Activated T-helper 2 cell treated with anti-CD3 and anti-CD28 coated beads, Interferon-gamma antibody, Interleukin-2, Interleukin-4, amounts not matched to agents 10 μg/mL and 5 μg/mL and 100 μg/mL, durations not matched to agents 14 hours and 24 hours and 36 hours (primary cell): ENCODE data around the gene NOG. TPM values are rescaled to one million over a fixed set of nuclear protein-coding genes. Genes with fewer than 3 reads are reported as not detected.

Source experiments
- DNase-seq: peaks from one replicate; pipeline ENCODE4 v3.0.0; 2021; ENCODE audit warnings: low spot score
- H3K27ac Mint-ChIP-seq: one replicate; pipeline ENCODE4 v1.8.0; 2021; ENCODE audit warnings: mixed read lengths
- H3K27me3 Mint-ChIP-seq: one replicate; pipeline ENCODE4 v1.8.0; 2021; ENCODE audit warnings: low read depth, mixed read lengths
- H3K36me3 Mint-ChIP-seq: one replicate; pipeline ENCODE4 v1.8.0; 2021; ENCODE audit warnings: low read depth, mixed read lengths
- H3K4me1 Mint-ChIP-seq: one replicate; pipeline ENCODE4 v1.8.0; 2021; ENCODE audit warnings: low read depth, mixed read lengths
- H3K4me3 Mint-ChIP-seq: one replicate; pipeline ENCODE4 v1.8.0; 2021; ENCODE audit warnings: low read depth, mild to moderate bottlenecking, moderate library complexity, mixed read lengths
- H3K9me3 Mint-ChIP-seq: one replicate; pipeline ENCODE4 v1.8.0; 2021; ENCODE audit warnings: mixed read lengths
- intact Hi-C: fragments of 100-400 bp; cut with micrococcal nuclease; formaldehyde crosslinking; loops from one replicate; pipeline ENCODE4 v1.15.1; 2023
- total RNA-seq: library from RNA; stranded (reverse); gene quantifications from 2 replicates; pipeline ENCODE4 v1.2.3, GENCODE V29; 2022

NOG gene
- total RNA-seq, 1 donor from 2014 or later = not detected

DNA sequence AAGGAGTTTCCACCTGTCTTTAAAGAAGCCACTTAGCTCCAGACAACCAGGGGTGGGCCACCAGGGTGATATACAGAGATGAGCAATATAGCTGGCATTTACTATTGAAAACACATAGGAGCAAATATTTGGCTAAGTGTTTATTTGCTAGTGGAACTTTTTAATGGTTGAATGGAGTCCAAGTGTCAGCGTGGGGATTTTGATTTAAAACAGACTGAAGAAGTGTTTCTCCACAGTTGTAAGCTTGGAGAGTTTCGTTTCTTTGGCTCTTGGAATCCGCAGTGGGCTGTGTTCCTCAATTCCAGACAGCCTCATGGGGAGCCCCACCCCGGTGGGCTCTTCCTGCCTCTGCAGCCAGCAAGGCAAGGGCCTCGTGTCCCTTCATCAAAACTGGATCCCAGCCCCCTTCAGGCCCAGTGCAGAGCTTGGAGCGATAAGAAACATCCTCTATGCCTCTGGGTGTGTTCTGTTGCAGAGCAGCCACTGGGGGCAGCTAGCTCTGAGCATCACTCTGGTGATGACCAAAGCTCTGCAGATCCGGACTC, 36.1 kb downstream of the NOG start:
- DNase-seq = no peak
- H3K27ac Mint-ChIP-seq = no peak overlapping the region
- intact Hi-C loops = no loop called here
- no peaks in the 10 kb centered on the region for H3K36me3 Mint-ChIP-seq
- no peaks in the 10 kb centered on the region for H3K4me1 Mint-ChIP-seq
- no peaks in the 10 kb centered on the region for H3K9me3 Mint-ChIP-seq
- peaks cover 8% of the 10 kb centered on the region for H3K27me3 Mint-ChIP-seq
- H3K4me3 Mint-ChIP-seq = no peak overlapping the region

DNA sequence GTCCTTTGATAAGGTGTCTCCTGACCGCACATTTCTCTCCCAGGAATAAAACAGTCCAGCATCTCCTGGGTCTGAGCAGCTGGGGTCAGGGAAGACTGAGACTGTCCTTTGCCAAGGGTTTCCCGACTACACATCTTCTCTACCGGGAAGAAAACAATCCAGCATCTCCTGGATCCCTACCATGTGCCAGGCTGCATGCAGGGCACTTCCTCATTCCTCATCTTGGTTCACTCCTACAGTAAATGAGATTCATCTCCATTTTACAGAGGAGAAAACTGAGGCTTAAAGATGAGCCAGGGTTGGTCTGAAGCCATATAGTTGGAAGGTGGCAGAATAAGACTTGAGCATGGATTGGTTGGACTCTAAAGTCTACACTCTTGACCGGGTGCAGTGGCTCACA, 36.7 kb downstream of the NOG start:
- Mint-ChIP-seq H3K9me3 (no peaks in the 10 kb centered on the region), H3K27me3 (peaks cover 8% of the 10 kb centered on the region), H3K4me3 (no peak overlapping the region), H3K27ac (no peak overlapping the region), H3K4me1 (no peaks in the 10 kb centered on the region), H3K36me3 (no peaks in the 10 kb centered on the region)
- no peak for DNase-seq
- intact Hi-C loops = no loop called here

- DNase-seq = no peak
- H3K4me1 Mint-ChIP-seq = no peaks in the 10 kb centered on the region
- H3K9me3 Mint-ChIP-seq = no peaks in the 10 kb centered on the region
- H3K4me3 Mint-ChIP-seq = no peak overlapping the region
- intact Hi-C loops = no loop called here
- H3K27me3 Mint-ChIP-seq = peaks cover 3% of the 10 kb centered on the region
- H3K36me3 Mint-ChIP-seq = no peaks in the 10 kb centered on the region
- H3K27ac Mint-ChIP-seq = no peak overlapping the region
Observed at GRCh38 chr17:56633681-56634080, 40.2 kb downstream of the NOG start.

DNA sequence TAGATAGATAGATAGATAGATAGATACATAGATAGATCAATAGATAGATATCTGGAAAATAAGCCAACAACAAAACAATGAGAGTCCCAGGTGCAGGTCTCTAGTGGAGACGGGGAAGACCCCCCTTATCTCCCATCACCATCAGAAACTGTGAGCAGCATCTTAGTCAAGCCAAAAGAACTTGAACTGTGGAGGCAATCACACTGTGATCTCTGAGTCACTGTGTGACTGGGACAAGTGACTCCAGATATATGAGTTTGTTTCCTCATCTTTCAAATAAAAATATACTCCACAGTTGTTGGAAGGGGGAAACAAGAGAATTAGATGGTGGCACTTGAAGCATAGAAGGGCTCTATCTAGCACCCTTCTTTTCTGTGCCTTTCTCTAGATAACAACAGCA, 42.1 kb downstream of the NOG start:
- DNase-seq = no peak
- Mint-ChIP-seq H3K4me3 (no peak overlapping the region), H3K27ac (no peak overlapping the region), H3K9me3 (no peaks in the 10 kb centered on the region), H3K36me3 (no peaks in the 10 kb centered on the region), H3K27me3 (peaks cover 4% of the 10 kb centered on the region), H3K4me1 (no peaks in the 10 kb centered on the region)
- intact Hi-C loops = no loop called here

- H3K4me3 Mint-ChIP-seq = no peak overlapping the region
Observed at GRCh38 chr17:56636265-56636664, 42.8 kb downstream of the NOG start.

GRCh38 chr17:56637254-56637653, 43.8 kb downstream of the NOG start:
- H3K9me3 Mint-ChIP-seq = no peaks in the 10 kb centered on the region
- no peaks in the 10 kb centered on the region for H3K4me1 Mint-ChIP-seq
- intact Hi-C loops = no loop called here
- DNase-seq = no peak
- H3K27me3 Mint-ChIP-seq = peaks cover 9% of the 10 kb centered on the region
- H3K36me3 Mint-ChIP-seq = no peaks in the 10 kb centered on the region
- no peak overlapping the region for H3K27ac Mint-ChIP-seq
- H3K4me3 Mint-ChIP-seq = no peak overlapping the region

More at GRCh38 chr17:56636265-56636664, 42.8 kb downstream of the NOG start:
- Mint-ChIP-seq H3K27ac (no peak overlapping the region), H3K27me3 (peaks cover 5% of the 10 kb centered on the region), H3K4me1 (no peaks in the 10 kb centered on the region), H3K36me3 (no peaks in the 10 kb centered on the region), H3K9me3 (no peaks in the 10 kb centered on the region)
- intact Hi-C loops = no loop called here
- DNase-seq = no peak

DNA sequence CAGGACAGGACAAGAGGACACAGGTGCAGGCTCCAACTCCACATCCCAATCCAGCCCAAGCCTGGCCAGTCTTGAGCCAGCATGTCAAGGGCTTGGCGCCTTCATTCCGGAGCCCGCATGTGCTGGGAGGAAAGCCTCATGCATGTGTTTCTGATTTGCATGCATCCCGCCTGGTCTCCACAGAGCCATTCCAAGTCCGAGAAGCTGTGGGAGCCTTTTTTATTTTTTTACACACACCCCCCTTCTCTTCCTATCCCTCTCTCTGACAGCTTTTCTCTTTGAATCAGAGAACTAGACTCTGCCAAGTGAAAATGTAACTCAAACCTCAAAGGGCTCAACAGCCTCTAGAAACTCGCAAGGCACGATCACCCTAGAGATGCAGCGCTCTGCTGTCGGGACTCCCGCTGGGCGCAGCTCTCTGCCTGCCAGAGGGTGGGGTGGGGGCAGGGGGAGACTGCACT, 45.1 kb downstream of the NOG start:
- H3K36me3 Mint-ChIP-seq = no peaks in the 10 kb centered on the region

GRCh38 chr17:56639517-56639916, 46.0 kb downstream of the NOG start:
- no peak for DNase-seq
- Mint-ChIP-seq H3K9me3 (no peaks in the 10 kb centered on the region), H3K27ac (no peak overlapping the region), H3K27me3 (peaks cover 9% of the 10 kb centered on the region), H3K4me1 (no peaks in the 10 kb centered on the region), H3K36me3 (no peaks in the 10 kb centered on the region), H3K4me3 (no peak overlapping the region)
- intact Hi-C loops = no loop called here

More for the DNA sequence above, 45.1 kb downstream of the NOG start:
- no peak overlapping the region for H3K4me3 Mint-ChIP-seq
- no peaks in the 10 kb centered on the region for H3K4me1 Mint-ChIP-seq
- DNase-seq = no peak
- intact Hi-C loops = no loop called here
- peaks cover 9% of the 10 kb centered on the region for H3K27me3 Mint-ChIP-seq
- H3K27ac Mint-ChIP-seq = no peak overlapping the region
- no peaks in the 10 kb centered on the region for H3K9me3 Mint-ChIP-seq

GRCh38 chr17:56640116-56640515, 46.6 kb downstream of the NOG start:
- Mint-ChIP-seq H3K27ac (no peak overlapping the region), H3K4me3 (no peak overlapping the region), H3K4me1 (no peaks in the 10 kb centered on the region), H3K27me3 (peaks cover 9% of the 10 kb centered on the region), H3K36me3 (no peaks in the 10 kb centered on the region), H3K9me3 (no peaks in the 10 kb centered on the region)
- intact Hi-C loops = no loop called here
- DNase-seq = no peak

DNA sequence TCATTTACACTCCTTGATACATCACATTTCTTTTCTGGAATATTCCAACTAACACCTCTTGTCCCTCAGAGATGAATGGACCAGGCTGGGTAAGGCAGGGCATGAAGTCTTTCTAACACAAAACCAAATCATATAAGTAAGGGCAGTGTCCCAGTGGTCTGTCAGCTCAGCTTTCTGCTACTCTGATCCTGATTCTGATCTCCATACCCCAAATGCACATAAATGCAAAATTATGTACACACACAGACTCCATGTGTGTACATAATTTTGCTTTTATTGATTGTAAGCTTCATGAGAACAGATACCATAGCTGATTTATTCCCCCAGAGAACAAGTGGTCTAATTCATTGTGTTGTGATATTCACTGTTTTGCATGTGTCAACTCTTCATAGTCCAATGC, 47.9 kb downstream of the NOG start:
- Mint-ChIP-seq H3K36me3 (no peaks in the 10 kb centered on the region), H3K27me3 (peaks cover 17% of the 10 kb centered on the region), H3K9me3 (no peaks in the 10 kb centered on the region), H3K4me1 (no peaks in the 10 kb centered on the region), H3K4me3 (no peak overlapping the region), H3K27ac (no peak overlapping the region)
- intact Hi-C loops = no loop called here
- no peak for DNase-seq

DNA sequence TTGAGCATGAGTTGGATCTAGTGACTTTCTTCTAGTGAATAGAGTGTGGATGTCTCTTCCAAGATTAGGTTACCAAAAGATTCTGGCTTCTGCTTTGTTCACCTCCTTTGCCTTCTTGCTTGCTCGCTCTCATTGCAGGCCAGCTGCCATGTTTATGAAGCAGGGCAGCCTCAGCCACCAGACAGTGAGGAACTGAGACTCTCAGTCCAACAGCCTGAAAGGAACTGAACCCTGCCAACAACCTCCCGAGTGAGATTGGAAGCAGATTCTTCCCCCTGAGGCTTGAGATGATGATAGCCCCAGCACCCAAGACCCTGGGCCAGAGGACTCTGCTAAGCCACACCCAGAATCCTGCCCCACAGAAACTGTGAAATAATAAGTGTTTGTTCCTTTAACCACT, 48.4 kb downstream of the NOG start:
- intact Hi-C loops = no loop called here
- DNase-seq = no peak
- H3K9me3 Mint-ChIP-seq = no peaks in the 10 kb centered on the region
- no peaks in the 10 kb centered on the region for H3K36me3 Mint-ChIP-seq
- H3K4me3 Mint-ChIP-seq = no peak overlapping the region
- H3K4me1 Mint-ChIP-seq = no peaks in the 10 kb centered on the region
- peaks cover 17% of the 10 kb centered on the region for H3K27me3 Mint-ChIP-seq
- H3K27ac Mint-ChIP-seq = no peak overlapping the region

- Mint-ChIP-seq H3K27me3 (peaks cover 17% of the 10 kb centered on the region), H3K27ac (no peak overlapping the region), H3K4me1 (no peaks in the 10 kb centered on the region), H3K4me3 (no peak overlapping the region), H3K36me3 (no peaks in the 10 kb centered on the region), H3K9me3 (no peaks in the 10 kb centered on the region)
- intact Hi-C loops = no loop called here
- DNase-seq = no peak
Observed at GRCh38 chr17:56642424-56642823, 48.9 kb downstream of the NOG start.
